SIG-M5 treated with dmso at 0.1 percent for 504 hours (cell line): ENCODE results near the gene DPAGT1.
"Not testable (repeated sequence)": the region's sequence is repeated elsewhere in the genome, so short reads cannot be mapped to it uniquely, and the experiment has no call there.

Source experiments
- DNase-seq: peaks from one replicate; lab custom pipeline; 2025; ENCODE audit not compliant: unreplicated experiment; lab: John Stamatoyannopoulos, UW

Gene DPAGT1

GRCh38 chr11:119101759-119102423 is at the start of gene DPAGT1:
Gene DPAGT1, minus strand, starts transcription at chr11:119101853. Its CDS starts 198 bp downstream, at chr11:119101655.
- DNase-seq = peak; percentile 98

DNA sequence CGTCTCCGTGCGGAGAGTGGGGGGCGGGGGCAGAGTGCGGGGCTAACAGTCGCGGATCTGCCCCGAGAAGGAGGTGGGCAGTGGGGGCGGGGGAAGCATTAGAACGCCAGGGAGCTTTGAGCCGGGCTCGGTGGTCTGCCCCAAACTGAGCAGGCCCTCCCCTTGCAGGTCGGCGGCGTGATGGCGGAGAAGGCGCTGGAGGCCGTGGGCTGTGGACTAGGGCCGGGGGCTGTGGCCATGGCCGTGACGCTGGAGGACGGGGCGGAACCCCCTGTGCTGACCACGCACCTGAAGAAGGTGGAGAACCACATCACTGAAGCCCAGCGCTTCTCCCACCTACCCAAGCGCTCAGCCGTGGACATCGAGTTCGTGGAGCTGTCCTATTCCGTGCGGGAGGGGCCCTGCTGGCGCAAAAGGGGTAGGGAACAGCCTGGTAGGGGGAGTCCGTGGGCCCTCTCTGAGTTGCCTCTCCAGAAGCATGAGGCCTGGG is 48.2 kb upstream of the DPAGT1 start:
- no peak for DNase-seq

- no peak for DNase-seq
Observed at GRCh38 chr11:119149018-119149785, 47.5 kb upstream of the DPAGT1 start, which contains the start of gene ABCG4. Gene ABCG4, plus strand, starts transcription at chr11:119149052. Its CDS starts 914 bp downstream, at chr11:119149966.

GRCh38 chr11:119148720-119149017 is 47.0 kb upstream of the DPAGT1 start:
- no peak for DNase-seq

DNA sequence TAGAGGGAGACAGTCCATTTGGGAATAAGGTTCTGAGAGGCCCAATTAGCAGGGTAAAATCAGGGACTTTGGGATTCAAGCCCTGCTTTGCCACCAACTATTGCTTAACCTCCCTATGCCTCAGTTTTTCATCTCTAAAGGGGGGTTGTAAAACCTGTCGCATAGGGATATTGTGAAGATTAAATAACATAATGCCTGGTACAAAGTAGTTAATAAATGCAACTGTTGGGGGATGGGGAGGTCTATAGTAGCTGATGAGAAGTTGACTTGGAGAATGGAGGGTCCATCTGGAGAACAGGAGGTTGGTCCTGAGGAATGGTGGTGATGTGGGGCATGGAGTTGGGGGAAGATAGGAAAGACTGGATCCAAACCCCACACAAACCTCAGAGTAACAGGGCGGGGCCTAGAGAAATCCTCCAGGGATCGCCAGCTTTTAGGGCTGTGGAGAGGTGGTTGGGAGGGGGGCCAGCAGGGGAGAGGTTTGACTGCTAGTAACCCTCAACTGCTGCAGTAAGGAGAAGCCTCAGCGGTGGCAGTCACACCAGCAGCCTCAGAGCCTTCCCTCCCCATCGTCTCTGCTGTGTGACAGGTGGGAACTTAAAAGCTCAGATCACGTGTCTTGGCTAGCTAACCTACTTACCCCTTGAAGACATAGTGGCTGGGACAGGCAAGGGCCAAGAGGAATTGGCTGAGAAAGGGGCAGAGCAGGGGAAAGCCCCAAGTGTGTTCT is 46.1 kb upstream of the DPAGT1 start:
- DNase-seq = no peak

DNA sequence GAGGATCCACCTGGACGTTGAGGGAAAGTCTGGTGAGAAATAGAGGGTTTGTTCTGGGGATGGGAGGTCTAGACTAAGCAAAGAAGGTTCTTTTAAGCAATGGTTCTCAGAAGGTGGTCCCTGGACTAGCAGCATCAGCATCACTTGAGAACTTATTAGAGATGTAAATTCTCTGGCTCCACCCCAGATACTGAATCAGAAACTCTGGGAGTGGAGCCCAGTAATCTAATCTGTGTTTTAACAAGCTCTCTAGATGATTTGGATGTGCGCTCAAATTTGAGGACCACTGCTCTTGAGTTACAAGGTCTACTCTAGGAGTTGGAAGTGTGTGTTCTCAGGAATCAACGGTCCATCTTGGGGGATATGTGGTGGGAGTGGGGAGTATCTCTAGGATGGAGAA is 43.9 kb upstream of the DPAGT1 start:
- no peak for DNase-seq

- DNase-seq = peak; percentile 72
Observed at GRCh38 chr11:119144825-119145486, 43.3 kb upstream of the DPAGT1 start.

- DNase-seq = not testable (repeated sequence)
Observed at GRCh38 chr11:119139276-119139675, 37.6 kb upstream of the DPAGT1 start.

DNA sequence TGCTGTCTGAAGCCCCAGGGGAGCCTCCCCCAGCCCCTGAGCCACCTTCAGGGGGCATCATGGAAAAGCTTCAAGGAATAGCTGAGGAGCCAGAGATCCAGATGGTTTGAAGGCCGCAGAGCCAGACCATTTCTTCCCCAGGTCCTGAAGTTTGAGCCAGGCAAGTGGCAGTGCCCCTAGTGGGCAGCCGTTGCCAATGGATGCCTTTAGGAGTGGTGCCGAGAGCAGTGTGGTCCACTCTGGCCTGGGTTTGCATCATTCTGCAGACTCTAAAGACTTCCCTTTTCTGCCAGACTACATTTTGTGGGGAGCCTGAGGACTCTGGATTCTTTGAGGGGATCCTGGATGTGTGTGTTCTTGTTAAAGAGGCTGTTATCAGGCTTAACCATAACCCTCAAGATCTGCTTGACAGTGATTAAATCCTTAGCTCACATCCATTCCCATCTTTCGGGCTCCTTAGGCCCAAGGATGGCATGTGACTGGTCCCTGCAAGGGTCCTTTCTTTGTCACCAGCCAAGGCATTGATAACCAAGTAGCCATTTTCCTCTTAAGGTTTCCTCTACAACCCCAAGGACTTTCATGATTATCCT is 32.8 kb upstream of the DPAGT1 start:
- DNase-seq = peak; percentile 61

GRCh38 chr11:119130662-119131061 is 29.0 kb upstream of the DPAGT1 start:
- no peak for DNase-seq

DNA sequence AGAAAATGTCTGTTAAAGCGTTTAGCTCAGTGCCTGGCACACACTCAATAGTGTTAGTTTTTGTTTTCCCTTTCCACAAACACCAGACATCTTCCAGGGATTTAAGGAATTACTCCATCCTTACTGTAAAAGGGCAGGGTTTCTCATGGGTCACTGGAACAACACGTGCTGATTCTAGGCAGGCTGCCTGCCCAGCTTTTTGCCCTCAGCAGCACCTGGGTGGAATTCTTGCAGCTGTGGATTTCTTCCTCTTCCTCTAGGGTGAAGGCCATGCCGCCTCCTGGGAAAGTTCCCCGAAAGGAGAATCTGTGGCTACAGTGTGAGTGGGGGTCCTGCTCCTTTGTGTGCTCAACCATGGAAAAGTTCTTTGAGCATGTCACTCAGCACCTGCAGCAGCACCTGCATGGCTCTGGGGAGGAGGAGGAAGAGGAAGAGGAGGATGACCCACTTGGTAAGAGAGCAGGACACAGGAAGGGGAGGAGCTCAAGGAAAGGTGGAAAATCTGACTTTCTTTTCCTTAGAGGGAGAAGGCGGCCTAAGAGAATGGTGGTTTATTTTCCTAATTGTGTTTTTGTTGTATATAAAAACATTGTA is 25.1 kb upstream of the DPAGT1 start:
- no peak for DNase-seq

- DNase-seq = no peak
Observed at GRCh38 chr11:119125821-119126220, 24.2 kb upstream of the DPAGT1 start.

DNA sequence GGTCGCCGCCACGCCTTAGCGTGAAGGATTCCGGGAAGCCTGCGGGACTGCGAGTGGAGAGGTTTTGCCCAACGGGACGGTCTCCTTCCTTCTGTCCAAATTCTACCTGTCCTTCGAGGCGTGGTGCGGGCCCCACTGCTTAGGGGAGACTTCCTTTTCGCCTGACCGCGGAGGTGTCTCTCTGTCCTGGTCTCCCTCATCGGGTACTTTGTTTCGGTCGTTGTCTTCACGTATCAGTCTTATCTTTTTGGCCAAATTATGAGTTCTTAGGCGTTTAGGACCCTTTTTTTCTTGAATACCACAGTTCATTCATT is 20.1 kb upstream of the DPAGT1 start:
- DNase-seq = no peak

DNA sequence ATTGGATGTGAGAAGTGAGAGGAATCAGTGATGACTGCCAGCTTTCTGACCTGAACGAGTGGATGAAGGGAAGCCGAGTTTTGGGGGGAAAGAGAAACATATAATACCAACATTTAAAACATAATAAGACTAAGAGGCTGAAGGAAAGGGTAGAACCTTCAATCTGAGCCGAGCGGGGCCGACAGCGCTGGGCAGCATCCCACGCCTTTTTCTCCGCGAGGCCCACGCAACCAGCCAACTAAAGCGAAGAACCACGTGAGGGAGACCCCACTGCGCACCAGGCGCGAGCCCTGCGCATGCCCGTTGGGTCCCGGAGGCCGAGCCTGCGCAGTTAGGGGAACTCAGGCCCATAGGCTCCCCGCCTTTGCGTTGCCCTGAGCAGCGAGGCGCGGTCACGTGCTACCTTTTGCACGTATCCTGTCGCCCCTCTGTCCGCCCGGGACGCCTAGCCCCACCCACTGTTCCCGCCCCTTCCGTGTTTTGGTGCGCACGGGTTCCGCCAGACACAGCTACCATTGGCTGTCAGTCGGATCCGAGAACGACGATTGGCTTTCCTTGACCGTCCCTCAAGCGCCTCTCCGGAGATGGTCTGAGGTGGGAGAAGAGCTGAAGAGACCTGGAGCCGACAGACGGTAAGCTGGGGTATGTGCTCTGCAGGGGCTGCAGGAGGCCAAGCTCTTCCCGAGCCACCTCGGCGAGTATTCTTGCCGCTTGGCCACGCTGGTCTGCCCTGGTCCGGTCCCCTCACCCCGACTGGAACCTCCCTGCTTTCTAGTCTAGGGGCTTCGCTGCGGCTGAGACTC is 19.6 kb upstream of the DPAGT1 start, which contains the start of gene HINFP:
TSS of gene HINFP (plus strand) at position 573 of the 803 bp plus-strand sequence. CDS start 5,365 bp downstream, outside the sequence.
- DNase-seq = peak; percentile 98

GRCh38 chr11:119120639-119121007 is 19.0 kb upstream of the DPAGT1 start:
- no peak for DNase-seq

GRCh38 chr11:119118946-119119345 is 17.3 kb upstream of the DPAGT1 start:
- DNase-seq = no peak

GRCh38 chr11:119118227-119118626 is 16.6 kb upstream of the DPAGT1 start:
- DNase-seq = no peak

GRCh38 chr11:119117004-119117706 is 15.5 kb upstream of the DPAGT1 start:
- no peak for DNase-seq

DNA sequence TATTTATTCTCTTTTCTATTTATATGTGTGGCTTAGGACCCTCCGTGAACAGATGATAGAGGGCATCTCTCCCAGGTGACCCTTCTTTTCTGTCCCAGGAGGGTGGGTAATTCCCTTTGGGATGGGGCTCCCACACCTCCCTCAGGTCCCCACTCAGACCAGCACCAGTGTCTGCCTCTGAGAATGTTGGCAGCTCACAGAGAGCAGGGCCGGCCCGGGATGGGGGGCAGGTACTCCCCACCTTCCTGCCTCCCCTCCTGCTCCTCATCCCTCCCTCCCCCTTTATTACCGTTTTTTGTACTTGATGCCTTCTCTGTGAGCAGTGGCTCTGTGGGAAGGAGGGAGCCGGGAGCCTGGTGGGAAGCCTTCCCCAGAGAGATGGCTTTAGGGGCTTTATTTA is 14.9 kb upstream of the DPAGT1 start:
- no peak for DNase-seq
